HEK293 (cell line): ENCODE data around the gene MYCN.

Experiments used
- CTCF ChIA-PET: fragments of 350-600 bp; formaldehyde crosslinking; extraction: SDS; loops from one replicate; lab custom pipeline; 2021; ENCODE audit warnings: antibody characterized with exemption; lab: Yijun Ruan, JAX
- POLR2A ChIA-PET: fragments of 300-600 bp; formaldehyde crosslinking; extraction: SDS; loops from one replicate; lab custom pipeline; 2020; ENCODE audit warnings: antibody characterized with exemption, inconsistent platforms; lab: Yijun Ruan, JAX
- H3K27ac ChIP-seq: fragments of 200-500 bp; sonication (Bioruptor generic); 2 replicates; pipeline ENCODE4 v1.5.1; 2014; ENCODE audit warnings: low read depth, low read length, control low read depth, inconsistent platforms; ENCODE audit errors: extremely low read depth
- H3K36me3 ChIP-seq, 2 experiments: fragments of 200-500 bp in 1 of 2; sonication (Bioruptor generic) in 1 of 2; 1 replicate in 1 of 2; 2 replicates in 1 of 2; pipeline ENCODE4 v1.5.1; 2014 to 2017; ENCODE audit warnings: inconsistent platforms in 2 of 2, low read length in 2 of 2; ENCODE audit not compliant: control insufficient read depth in 2 of 2, insufficient read depth in 1 of 2
- H3K4me1 ChIP-seq: fragments of 200-500 bp; sonication (Bioruptor generic); 2 replicates; pipeline ENCODE4 v1.5.1; 2014; ENCODE audit warnings: mild to moderate bottlenecking, low read length, inconsistent platforms; ENCODE audit not compliant: control insufficient read depth, insufficient read depth
- H3K4me3 ChIP-seq: 2 replicates; pipeline ENCODE4 v1.5.1; 2011; ENCODE audit warnings: low read depth, mild to moderate bottlenecking, control low read depth, low read length, moderate library complexity
- H3K9me3 ChIP-seq: fragments of 200-500 bp; sonication (Bioruptor generic); 2 replicates; pipeline ENCODE4 v1.5.1; 2014; ENCODE audit warnings: low read depth, low read length, inconsistent platforms; ENCODE audit not compliant: control insufficient read depth, insufficient read depth
- AEBP2 ChIP-seq: fragments of 450-650 bp; formaldehyde crosslinking; IDR thresholded peaks from 2 replicates; pipeline ENCODE4 v1.5.1; 2016; ENCODE audit warnings: missing biosample characterization, missing genetic modification characterization, borderline replicate concordance
- BCL6B ChIP-seq: fragments of 450-650 bp; formaldehyde crosslinking; IDR thresholded peaks from 2 replicates; pipeline ENCODE4 v1.5.1; 2017; ENCODE audit warnings: missing biosample characterization, missing genetic modification characterization
- GFI1B ChIP-seq: fragments of 450-650 bp; formaldehyde crosslinking; IDR thresholded peaks from 2 replicates; pipeline ENCODE4 v1.5.1; 2016; ENCODE audit warnings: missing biosample characterization, missing genetic modification characterization
- GLIS1 ChIP-seq: fragments of 450-650 bp; formaldehyde crosslinking; IDR thresholded peaks from 2 replicates; pipeline ENCODE4 v1.5.1; 2016; ENCODE audit warnings: missing biosample characterization, missing genetic modification characterization
- KLF1 ChIP-seq: fragments of 450-650 bp; formaldehyde crosslinking; IDR thresholded peaks from 2 replicates; pipeline ENCODE4 v1.5.1; 2016; ENCODE audit warnings: missing biosample characterization, missing genetic modification characterization
- KLF10 ChIP-seq: fragments of 450-650 bp; IDR thresholded peaks from 2 replicates; pipeline ENCODE4 v1.5.1; 2018; ENCODE audit warnings: missing biosample characterization, mild to moderate bottlenecking, missing genetic modification characterization
- RBAK ChIP-seq: fragments of 450-650 bp; formaldehyde crosslinking; IDR thresholded peaks from 2 replicates; pipeline ENCODE4 v1.5.1; 2016; ENCODE audit warnings: missing biosample characterization, missing genetic modification characterization
- SP7 ChIP-seq: fragments of 450-650 bp; formaldehyde crosslinking; IDR thresholded peaks from 2 replicates; pipeline ENCODE4 v1.5.1; 2016; ENCODE audit warnings: missing biosample characterization, missing genetic modification characterization
- YY2 ChIP-seq: fragments of 450-650 bp; formaldehyde crosslinking; IDR thresholded peaks from 2 replicates; pipeline ENCODE4 v1.5.1; 2016; ENCODE audit warnings: missing biosample characterization, missing genetic modification characterization
- ZFHX2 ChIP-seq: fragments of 450-650 bp; formaldehyde crosslinking; conservative IDR thresholded peaks from 2 replicates; pipeline ENCODE4 v1.5.1; 2016; ENCODE audit warnings: missing biosample characterization, missing genetic modification characterization
- ZFP69B ChIP-seq: fragments of 450-650 bp; formaldehyde crosslinking; IDR thresholded peaks from 2 replicates; pipeline ENCODE4 v1.5.1; 2016; ENCODE audit warnings: missing biosample characterization, missing genetic modification characterization
- ZIC2 ChIP-seq: fragments of 450-650 bp; formaldehyde crosslinking; IDR thresholded peaks from 2 replicates; pipeline ENCODE4 v1.5.1; 2016; ENCODE audit warnings: missing biosample characterization, missing genetic modification characterization
- ZNF169 ChIP-seq: fragments of 450-650 bp; formaldehyde crosslinking; IDR thresholded peaks from 2 replicates; pipeline ENCODE4 v1.5.1; 2016; ENCODE audit warnings: missing biosample characterization, missing genetic modification characterization
- ZNF292 ChIP-seq: fragments of 450-650 bp; formaldehyde crosslinking; IDR thresholded peaks from 2 replicates; pipeline ENCODE4 v1.5.1; 2016; ENCODE audit warnings: low read depth, missing biosample characterization, missing genetic modification characterization, borderline replicate concordance
- ZNF324 ChIP-seq: fragments of 450-650 bp; formaldehyde crosslinking; IDR thresholded peaks from 2 replicates; pipeline ENCODE4 v1.5.1; 2016; ENCODE audit warnings: missing biosample characterization, missing genetic modification characterization
- ZNF335 ChIP-seq: fragments of 450-650 bp; formaldehyde crosslinking; conservative IDR thresholded peaks from 2 replicates; pipeline ENCODE4 v1.5.1; 2016; ENCODE audit warnings: missing biosample characterization, missing genetic modification characterization
- ZNF426 ChIP-seq: fragments of 450-650 bp; formaldehyde crosslinking; IDR thresholded peaks from 2 replicates; pipeline ENCODE4 v1.5.1; 2017; ENCODE audit warnings: missing biosample characterization, missing genetic modification characterization, mild to moderate bottlenecking, inconsistent platforms, moderate library complexity
- ZNF449 ChIP-seq: fragments of 450-650 bp; formaldehyde crosslinking; IDR thresholded peaks from 2 replicates; pipeline ENCODE4 v1.5.1; 2017; ENCODE audit warnings: missing biosample characterization, mild to moderate bottlenecking, missing genetic modification characterization, moderate library complexity
- ZNF548 ChIP-seq: fragments of 450-650 bp; formaldehyde crosslinking; IDR thresholded peaks from 2 replicates; pipeline ENCODE4 v1.5.1; 2016; ENCODE audit warnings: missing biosample characterization, missing genetic modification characterization
- ZNF561 ChIP-seq: fragments of 450-650 bp; IDR thresholded peaks from 2 replicates; pipeline ENCODE4 v1.5.1; 2018; ENCODE audit warnings: missing biosample characterization, missing genetic modification characterization, borderline replicate concordance
- ZNF585B ChIP-seq: fragments of 450-650 bp; formaldehyde crosslinking; IDR thresholded peaks from 2 replicates; pipeline ENCODE4 v1.5.1; 2016; ENCODE audit warnings: missing biosample characterization, missing genetic modification characterization
- ZNF658 ChIP-seq: fragments of 450-650 bp; formaldehyde crosslinking; IDR thresholded peaks from 2 replicates; pipeline ENCODE4; 2016; ENCODE audit warnings: missing biosample characterization, missing genetic modification characterization
- ZNF792 ChIP-seq: fragments of 450-650 bp; formaldehyde crosslinking; IDR thresholded peaks from 2 replicates; pipeline ENCODE4 v1.5.1; 2016; ENCODE audit warnings: missing biosample characterization, missing genetic modification characterization
- ZNF843 ChIP-seq: fragments of 450-650 bp; formaldehyde crosslinking; IDR thresholded peaks from 2 replicates; pipeline ENCODE4 v1.5.1; 2016; ENCODE audit warnings: missing biosample characterization, missing genetic modification characterization

The MYCN gene

GRCh38 chr2:15986644-15987043, 46.3 kb downstream of the MYCN start (continued):
- TF ChIP-seq ZNF335 (tag by site-specific recombination) (no peak), ZNF658 (no peak), ZNF324 (no peak), BCL6B (tag by site-specific recombination) (no peak), ZNF843 (tag by site-specific recombination) (no peak), ZNF449 (tag by site-specific recombination) (no peak), ZNF792 (tag by site-specific recombination) (no peak), ZFP69B (tag by site-specific recombination) (no peak), ZNF561 (tag by site-specific recombination) (no peak), ZNF292 (tag by site-specific recombination) (no peak)

- no peaks in the 10 kb centered on the region for H3K9me3 ChIP-seq
- TF ChIP-seq ZIC2 (tag by site-specific recombination), result no peak
- no peak for TF ChIP-seq AEBP2 (tag by site-specific recombination)
- no peak for TF ChIP-seq KLF1 (tag by site-specific recombination)
- no peak for TF ChIP-seq ZNF426 (tag by site-specific recombination)
- ChIA-PET CTCF (no interaction called here), POLR2A (no interaction called here)
- H3K27ac ChIP-seq, result no peak overlapping the region
- no peaks in the 10 kb centered on the region for H3K4me1 ChIP-seq
- no peak overlapping the region for H3K4me3 ChIP-seq
- no peaks in the 10 kb centered on the region for H3K36me3 ChIP-seq
Observed at GRCh38 chr2:15988733-15989132, 48.4 kb downstream of the MYCN start.

GRCh38 chr2:15989559-15989958, 49.2 kb downstream of the MYCN start:
- Histone ChIP-seq H3K4me3 (no peak overlapping the region), H3K9me3 (no peaks in the 10 kb centered on the region), H3K36me3 (no peaks in the 10 kb centered on the region), H3K4me1 (no peaks in the 10 kb centered on the region), H3K27ac (no peak overlapping the region)
- ChIA-PET POLR2A (no interaction called here), CTCF (no interaction called here)
- TF ChIP-seq RBAK (tag by site-specific recombination) (no peak), GFI1B (tag by site-specific recombination) (no peak), GLIS1 (tag by site-specific recombination) (no peak), ZNF843 (tag by site-specific recombination) (no peak), SP7 (tag by site-specific recombination) (no peak), KLF10 (tag by site-specific recombination) (no peak), ZNF169 (no peak), ZNF585B (tag by site-specific recombination) (no peak), ZNF548 (tag by site-specific recombination) (no peak), YY2 (tag by site-specific recombination) (no peak), ZFHX2 (tag by site-specific recombination) (no peak)
